Neural cell (in vitro differentiated cells): Measurements from ENCODE around the gene HPSE2. TPM values are rescaled to one million over a fixed set of nuclear protein-coding genes. Genes with fewer than 3 reads are reported as not detected.

ENCODE experiments used
- H2AFZ ChIP-seq: fragments of 200-600, 300-800 bp; sonication (generic), shearing (Covaris generic); 2 replicates; pipeline ENCODE4 v1.6.0; 2014; ENCODE audit warnings: low read depth, mild to moderate bottlenecking, antibody characterized with exemption, low read length, moderate library complexity
- H3F3A ChIP-seq: fragments of 200-600 bp; shearing (Covaris generic); 2 replicates; pipeline ENCODE4 v1.6.1; 2016; ENCODE audit warnings: mild to moderate bottlenecking, moderate library complexity, mixed read lengths, antibody characterized with exemption, low read length; ENCODE audit not compliant: insufficient read depth, poor library complexity, severe bottlenecking
- H3K27ac ChIP-seq: fragments of 200-600, 300-800 bp; sonication (generic), shearing (Covaris generic); 2 replicates; pipeline ENCODE4 v1.5.1; 2014; ENCODE audit warnings: mild to moderate bottlenecking, low read length, moderate library complexity
- H3K27me3 ChIP-seq: fragments of 300-800, 200-600 bp; sonication (generic), shearing (Covaris generic); 2 replicates; pipeline ENCODE4 v1.6.0; 2014; ENCODE audit warnings: mild to moderate bottlenecking, low read depth, low read length, moderate library complexity; ENCODE audit not compliant: insufficient read depth
- H3K36me3 ChIP-seq: fragments of 300-800, 200-600 bp; sonication (generic), shearing (Covaris generic); 2 replicates; pipeline ENCODE4 v1.5.1; 2014; ENCODE audit warnings: mild to moderate bottlenecking, antibody characterized with exemption, low read length, moderate library complexity; ENCODE audit not compliant: insufficient read depth
- H3K4me2 ChIP-seq: fragments of 300-800, 200-600 bp; sonication (generic), shearing (Covaris generic); 2 replicates; pipeline ENCODE4 v1.6.0; 2014; ENCODE audit warnings: mild to moderate bottlenecking, low read length
- H3K4me3 ChIP-seq: fragments of 300-800, 200-600 bp; sonication (generic), shearing (Covaris generic); 2 replicates; pipeline ENCODE4 v1.5.1; 2014; ENCODE audit warnings: mild to moderate bottlenecking, low read length, moderate library complexity
- H3K79me2 ChIP-seq: fragments of 200-600 bp; shearing (Covaris generic); replicated peaks from 2 replicates; pipeline ENCODE4 v1.6.0; 2014; ENCODE audit warnings: mild to moderate bottlenecking, low read length, moderate library complexity; ENCODE audit not compliant: insufficient read depth
- H3K9ac ChIP-seq: fragments of 300-800, 200-600 bp; sonication (generic), shearing (Covaris generic); 2 replicates; pipeline ENCODE4 v1.6.1; 2016; ENCODE audit warnings: mild to moderate bottlenecking, low read length, mixed read lengths
- H3K9me2 ChIP-seq: fragments of 200-600 bp; shearing (Covaris generic); 2 replicates; pipeline ENCODE4 v1.6.1; 2016; ENCODE audit warnings: mild to moderate bottlenecking, low read length, mixed read lengths; ENCODE audit not compliant: insufficient read depth
- H3K9me3 ChIP-seq: fragments of 200-600, 300-800 bp; sonication (generic), shearing (Covaris generic); 2 replicates; pipeline ENCODE4 v1.6.1; 2016; ENCODE audit warnings: mild to moderate bottlenecking, mixed run types, low read length, moderate library complexity, mixed read lengths
- H4K20me1 ChIP-seq: fragments of 200-600 bp; shearing (Covaris generic); 2 replicates; pipeline ENCODE4 v1.6.1; 2016; ENCODE audit warnings: mild to moderate bottlenecking, mixed run types; ENCODE audit not compliant: insufficient read depth
- CTCF ChIP-seq: fragments of 450-650 bp; IDR thresholded peaks from 2 replicates; pipeline ENCODE4 v1.5.1; 2014; ENCODE audit warnings: antibody characterized with exemption, mild to moderate bottlenecking, moderate library complexity; ENCODE audit not compliant: poor library complexity, severe bottlenecking
- EP300 ChIP-seq: fragments of 450-650 bp; conservative IDR thresholded peaks from 2 replicates; pipeline ENCODE4 v1.6.1; 2014; ENCODE audit warnings: antibody characterized with exemption, mild to moderate bottlenecking, moderate library complexity; ENCODE audit not compliant: poor library complexity, severe bottlenecking
- EZH2 ChIP-seq: fragments of 200-600, 300-800 bp; shearing (Covaris generic), sonication (generic); IDR thresholded peaks from 2 replicates; pipeline ENCODE4 v1.6.1; 2014; ENCODE audit warnings: antibody characterized with exemption, low read length, borderline replicate concordance, mild to moderate bottlenecking; ENCODE audit not compliant: insufficient read depth, poor library complexity, severe bottlenecking
- MXI1 ChIP-seq: fragments of 450-650 bp; conservative IDR thresholded peaks from 2 replicates; pipeline ENCODE4 v1.6.1; 2014; ENCODE audit warnings: antibody characterized with exemption, mild to moderate bottlenecking; ENCODE audit not compliant: poor library complexity, severe bottlenecking
- POLR2AphosphoS5 ChIP-seq: IDR thresholded peaks from 2 replicates; pipeline ENCODE4 v1.6.1; 2012
- RAD21 ChIP-seq: fragments of 450-650 bp; conservative IDR thresholded peaks from 2 replicates; pipeline ENCODE4 v1.6.1; 2014; ENCODE audit warnings: antibody characterized with exemption, mild to moderate bottlenecking, moderate library complexity
- REST ChIP-seq: IDR thresholded peaks from 2 replicates; pipeline ENCODE4 v1.6.1; 2012; ENCODE audit warnings: borderline replicate concordance
- SMC3 ChIP-seq: fragments of 450-650 bp; conservative IDR thresholded peaks from 2 replicates; pipeline ENCODE4 v1.6.1; 2014; ENCODE audit warnings: antibody characterized with exemption, mild to moderate bottlenecking, moderate library complexity; ENCODE audit not compliant: poor library complexity
- TAF1 ChIP-seq: IDR thresholded peaks from 2 replicates; pipeline ENCODE4 v1.6.1; 2012; ENCODE audit warnings: low read depth
- polyA plus RNA-seq: library from polyadenylated mRNA; depleted of rRNA; stranded (reverse); fragments of >200 nt; gene quantifications from 2 replicates; pipeline ENCODE4 v1.2.3, GENCODE V29; 2014

HPSE2 gene
- polyA plus RNA-seq, 1 donor from 2014 or later = not detected

DNA sequence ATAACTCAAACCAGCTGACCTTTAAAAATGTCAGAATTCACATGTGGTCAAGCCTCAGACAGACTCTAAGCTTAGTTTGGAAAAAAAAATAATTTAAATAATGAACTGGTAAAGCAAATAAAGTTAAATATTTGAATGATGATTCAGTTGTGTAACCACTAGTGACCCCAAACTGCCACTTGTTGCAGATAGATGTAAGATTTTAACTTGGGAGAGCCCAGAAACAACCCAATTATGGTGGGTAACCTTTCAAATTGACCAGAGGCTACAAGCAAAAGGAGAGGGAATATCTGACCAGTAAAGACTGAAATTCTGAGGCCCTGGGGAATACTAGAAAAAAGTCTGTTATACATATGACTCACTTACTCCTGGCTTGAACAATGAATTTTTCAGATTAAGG, 268.1 kb downstream of the HPSE2 start:
- Histone ChIP-seq H3K27ac (no peak overlapping the region), H3K36me3 (no peaks in the 10 kb centered on the region), H4K20me1 (no peaks in the 10 kb centered on the region), H3K9me3 (no peaks in the 10 kb centered on the region), H3K9me2 (no peaks in the 10 kb centered on the region), H3K27me3 (no peaks in the 10 kb centered on the region), H3K79me2 (no peaks in the 10 kb centered on the region), H3K9ac (no peak overlapping the region), H3K4me2 (no peak overlapping the region), H3F3A (no peaks in the 10 kb centered on the region), H3K4me3 (no peak overlapping the region), H2AFZ (no peak overlapping the region)
- TF ChIP-seq RAD21 = no peak
- no peak for TF ChIP-seq EZH2
- no peak for TF ChIP-seq EP300
- no peak for TF ChIP-seq REST
- TF ChIP-seq POLR2AphosphoS5 = no peak
- no peak for TF ChIP-seq TAF1
- no peak for TF ChIP-seq SMC3
- TF ChIP-seq CTCF = no peak
- TF ChIP-seq MXI1 = no peak

- no peaks in the 10 kb centered on the region for H4K20me1 ChIP-seq
- no peaks in the 10 kb centered on the region for H3K79me2 ChIP-seq
- no peaks in the 10 kb centered on the region for H3K27me3 ChIP-seq
- H3K9me3 ChIP-seq = no peaks in the 10 kb centered on the region
- no peak overlapping the region for H3K4me3 ChIP-seq
- H3K9me2 ChIP-seq = no peaks in the 10 kb centered on the region
- no peaks in the 10 kb centered on the region for H3F3A ChIP-seq
- no peak for TF ChIP-seq EZH2
- H3K9ac ChIP-seq = no peak overlapping the region
- no peak overlapping the region for H2AFZ ChIP-seq
- no peaks in the 10 kb centered on the region for H3K36me3 ChIP-seq
- no peak overlapping the region for H3K4me2 ChIP-seq
- H3K27ac ChIP-seq = no peak overlapping the region
Measured at GRCh38 chr10:98963608-98964007, 272.0 kb downstream of the HPSE2 start.

DNA sequence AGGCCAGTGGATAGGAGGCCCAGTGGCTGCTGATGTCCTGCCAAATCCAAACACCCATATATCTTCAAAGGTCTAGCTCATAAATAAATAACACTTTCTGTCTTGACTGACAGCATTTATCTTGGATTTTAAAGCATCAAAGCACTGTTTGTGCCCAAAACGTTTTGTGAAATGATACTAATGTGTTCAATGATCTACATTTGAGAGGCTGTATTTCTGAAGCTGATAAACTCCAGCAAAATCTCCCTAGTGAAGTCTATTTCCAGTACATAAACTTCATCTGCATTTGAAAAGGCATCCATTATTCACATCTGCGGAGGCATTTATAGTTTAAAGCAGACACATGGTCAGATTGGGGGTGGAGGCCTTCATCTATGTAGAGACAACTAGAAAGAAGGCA, 276.3 kb downstream of the HPSE2 start:
- Histone ChIP-seq H3K9ac (no peak overlapping the region), H3K4me3 (no peak overlapping the region), H3K36me3 (no peaks in the 10 kb centered on the region), H3K27me3 (no peaks in the 10 kb centered on the region), H3K4me2 (no peak overlapping the region), H4K20me1 (no peaks in the 10 kb centered on the region), H3K79me2 (no peaks in the 10 kb centered on the region), H3K27ac (no peak overlapping the region), H3K9me3 (no peaks in the 10 kb centered on the region), H3F3A (no peaks in the 10 kb centered on the region), H2AFZ (no peak overlapping the region), H3K9me2 (no peaks in the 10 kb centered on the region)
- TF ChIP-seq RAD21 = no peak
- TF ChIP-seq TAF1 = no peak
- no peak for TF ChIP-seq CTCF
- no peak for TF ChIP-seq REST
- no peak for TF ChIP-seq EZH2
- TF ChIP-seq EP300 = no peak
- no peak for TF ChIP-seq SMC3
- no peak for TF ChIP-seq POLR2AphosphoS5
- no peak for TF ChIP-seq MXI1
